HTERT RPE-1 (cell line): ENCODE measurements around the gene NOL8.

Source experiments
- in situ Hi-C: fragments of 300-500 bp; cut with MboI; formaldehyde crosslinking; loops from 4 replicates; pipeline ENCODE4 v1.14.3; 2020; ENCODE audit warnings: low sequenced_read_pairs

NOL8 gene

GRCh38 chr9:92312887-92313623 lies 12.1 kb downstream of the NOL8 start:
- in situ Hi-C loops = no loop called here

GRCh38 chr9:92310562-92310961 lies 14.6 kb downstream of the NOL8 start:
- in situ Hi-C loops = no loop called here

GRCh38 chr9:92308893-92309292 lies 16.3 kb downstream of the NOL8 start:
- in situ Hi-C loops = no loop called here

DNA sequence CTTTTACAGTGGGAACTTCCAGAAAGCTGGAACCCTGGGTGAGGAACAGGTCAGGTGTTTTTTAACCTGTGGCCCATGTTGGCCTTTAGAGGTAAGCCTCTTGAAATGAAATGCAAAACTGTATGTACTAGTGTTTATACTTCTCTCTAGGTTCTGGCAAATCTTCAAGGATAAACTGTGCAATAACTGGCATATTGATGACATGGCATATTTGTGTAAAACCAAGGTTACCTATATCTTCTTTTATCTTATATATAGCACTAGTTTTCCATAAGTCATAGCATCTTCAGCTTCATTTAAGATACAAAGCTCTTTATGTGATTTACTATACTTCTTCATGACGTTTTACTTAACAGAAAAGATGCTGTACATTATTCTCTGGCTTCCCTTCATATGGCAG lies 24.2 kb downstream of the NOL8 start:
- in situ Hi-C loops = no loop called here

DNA sequence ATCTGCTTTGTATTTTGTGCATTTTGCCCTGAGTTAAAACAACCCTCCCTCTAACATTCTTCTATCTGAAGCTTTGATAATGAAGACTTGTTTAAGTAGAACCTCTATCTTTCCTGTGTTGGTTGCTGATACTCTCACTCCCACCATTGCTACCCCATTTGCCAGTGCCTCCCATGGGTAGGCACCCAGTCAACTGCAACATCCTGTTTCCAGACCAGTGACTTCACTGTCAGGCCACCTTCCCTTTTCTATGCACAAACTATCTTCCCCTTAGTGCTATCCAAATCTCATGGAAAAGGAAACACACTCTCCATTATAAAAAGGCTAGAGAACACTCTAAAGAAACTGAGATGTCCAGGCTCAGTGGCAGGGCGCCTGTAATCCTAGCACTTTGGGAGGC lies 26.0 kb downstream of the NOL8 start:
- in situ Hi-C loops = no loop called here

DNA sequence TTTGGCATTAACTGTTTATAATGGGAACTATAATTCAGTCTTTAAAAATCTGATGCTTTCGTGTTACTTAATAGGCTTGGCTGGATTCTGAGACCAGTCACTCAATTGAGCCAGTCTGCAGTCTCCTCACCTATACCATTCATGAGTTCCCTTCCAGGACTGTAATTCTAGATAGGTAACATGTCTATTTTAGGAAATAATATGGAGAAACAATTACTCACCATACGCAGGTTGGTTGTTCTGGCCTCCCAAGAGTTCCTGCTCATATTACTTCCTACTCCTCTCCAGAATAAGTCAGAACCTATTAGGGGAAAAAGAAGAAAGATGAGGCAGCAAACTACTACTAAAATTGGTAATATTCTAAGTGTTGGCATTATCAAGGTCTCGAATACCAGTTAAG lies 27.1 kb downstream of the NOL8 start:
- in situ Hi-C loops = no loop called here

GRCh38 chr9:92297611-92298010 lies 27.5 kb downstream of the NOL8 start:
- in situ Hi-C loops = no loop called here

GRCh38 chr9:92295827-92296258 lies 29.3 kb downstream of the NOL8 start:
- in situ Hi-C loops = no loop called here

DNA sequence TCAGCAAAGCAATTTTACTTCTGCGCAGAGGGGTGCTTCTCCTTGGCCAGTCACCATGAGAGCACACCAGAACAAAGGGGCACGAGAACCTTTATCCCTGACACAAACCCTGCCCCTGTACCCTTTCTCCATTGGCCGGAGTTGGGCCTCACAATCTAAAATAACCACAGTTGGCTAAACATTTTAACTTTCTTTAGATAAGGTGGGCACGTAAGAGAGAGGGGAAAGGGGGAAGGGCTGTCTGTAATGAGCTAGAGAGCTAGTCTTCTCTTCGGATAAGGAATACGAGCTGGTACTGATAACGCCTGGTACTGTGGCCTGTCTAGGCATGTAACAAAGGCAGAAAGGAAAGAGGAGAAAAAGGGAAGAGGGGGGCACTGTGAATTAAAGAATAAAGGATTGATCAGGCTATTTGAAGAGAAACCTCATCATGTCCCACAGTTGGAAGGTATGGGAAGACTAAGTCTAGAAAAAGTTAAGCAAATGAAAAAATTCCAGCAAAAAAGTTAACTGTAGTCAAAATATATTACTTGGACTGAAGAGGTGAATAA lies 29.8 kb downstream of the NOL8 start:
- in situ Hi-C loops = no loop called here

DNA sequence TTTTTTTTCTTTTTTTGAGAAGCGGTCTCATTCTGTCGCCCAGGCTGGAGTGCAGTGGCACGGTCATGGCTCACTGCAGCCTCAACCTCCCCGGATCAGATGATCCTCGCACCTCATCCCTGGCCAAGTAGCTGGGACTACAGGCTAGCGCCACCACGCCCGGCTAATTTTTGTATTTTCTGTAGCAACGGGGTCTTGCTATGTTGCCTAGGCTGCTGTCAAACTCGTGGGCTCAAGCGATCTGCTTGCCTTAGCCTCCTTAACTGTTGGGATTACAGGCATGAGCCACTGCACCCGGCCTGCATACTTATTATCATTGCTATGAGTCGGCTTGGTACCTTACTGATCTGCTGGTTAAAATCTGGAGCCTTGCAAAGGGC lies 30.9 kb downstream of the NOL8 start:
- in situ Hi-C loops = no loop called here

DNA sequence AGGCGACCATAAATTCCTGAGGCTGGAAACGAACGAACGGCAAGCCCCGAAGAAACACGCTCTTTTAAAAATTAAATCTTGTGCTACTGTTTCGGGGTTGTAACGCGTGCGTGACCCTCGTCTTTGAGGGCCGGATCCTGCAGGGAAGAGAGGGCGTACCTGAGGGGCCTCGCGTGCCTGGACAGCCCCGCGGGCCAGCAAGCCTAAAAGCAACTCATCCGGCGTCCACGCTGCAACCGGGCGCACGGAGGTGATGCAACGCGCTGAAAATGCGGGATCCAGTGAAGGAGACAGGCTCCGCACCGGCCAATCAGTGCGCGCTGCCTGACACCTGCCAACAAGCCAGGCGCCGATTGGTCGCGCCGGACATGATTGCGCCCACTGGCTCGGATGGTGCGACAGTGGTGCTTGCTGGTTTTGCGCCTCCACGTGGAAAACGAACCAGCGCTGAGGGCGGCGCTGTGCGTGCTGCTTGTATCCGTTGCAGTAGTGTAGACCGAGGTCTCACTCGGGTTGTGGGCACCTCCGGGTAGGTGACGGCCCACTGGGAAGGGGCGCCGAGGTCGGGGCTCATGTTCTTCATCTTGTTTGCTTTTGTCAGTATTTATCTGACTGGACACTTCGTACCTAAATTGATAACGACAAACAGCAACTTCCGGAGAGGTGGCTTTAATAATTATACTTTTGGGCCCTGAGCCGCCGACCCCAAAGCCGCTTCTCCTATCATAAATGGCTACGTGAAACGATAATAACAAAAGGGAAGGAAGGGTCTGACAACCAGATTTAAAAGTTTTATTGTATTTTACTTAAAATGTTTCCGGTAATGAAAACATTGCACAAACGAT lies 31.5 kb downstream of the NOL8 start, which contains the start of gene IARS1:
IARS1 (minus strand) TSS at position 246 of the 845 bp plus-strand sequence. CDS start 4,278 bp downstream, outside the sequence.
- in situ Hi-C loops = no loop called here

- in situ Hi-C loops = no loop called here
Measured at GRCh38 chr9:92293075-92293354, 32.1 kb downstream of the NOL8 start.

GRCh38 chr9:92292338-92293074 lies 32.6 kb downstream of the NOL8 start:
- in situ Hi-C loops = no loop called here

DNA sequence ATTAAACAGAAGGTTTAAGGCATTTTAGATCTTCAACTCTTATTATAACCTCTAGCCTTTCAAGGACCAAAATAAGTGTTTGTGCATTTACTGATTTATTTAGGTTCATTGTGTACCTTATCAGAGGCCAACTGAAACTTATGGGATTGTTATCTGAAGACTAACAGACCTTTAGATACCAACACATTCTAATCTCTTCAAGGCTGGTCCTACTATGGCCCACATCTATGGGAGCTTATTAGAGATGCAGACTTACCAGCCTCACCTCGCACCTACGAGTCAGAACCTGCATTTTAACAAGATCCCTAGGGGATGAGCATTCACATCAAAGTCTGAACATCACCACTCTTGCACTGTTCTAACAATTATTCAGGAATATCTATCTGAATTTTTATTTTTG lies 33.6 kb downstream of the NOL8 start:
- in situ Hi-C loops = no loop called here

GRCh38 chr9:92290785-92291429 lies 34.2 kb downstream of the NOL8 start:
- in situ Hi-C loops = no loop called here

DNA sequence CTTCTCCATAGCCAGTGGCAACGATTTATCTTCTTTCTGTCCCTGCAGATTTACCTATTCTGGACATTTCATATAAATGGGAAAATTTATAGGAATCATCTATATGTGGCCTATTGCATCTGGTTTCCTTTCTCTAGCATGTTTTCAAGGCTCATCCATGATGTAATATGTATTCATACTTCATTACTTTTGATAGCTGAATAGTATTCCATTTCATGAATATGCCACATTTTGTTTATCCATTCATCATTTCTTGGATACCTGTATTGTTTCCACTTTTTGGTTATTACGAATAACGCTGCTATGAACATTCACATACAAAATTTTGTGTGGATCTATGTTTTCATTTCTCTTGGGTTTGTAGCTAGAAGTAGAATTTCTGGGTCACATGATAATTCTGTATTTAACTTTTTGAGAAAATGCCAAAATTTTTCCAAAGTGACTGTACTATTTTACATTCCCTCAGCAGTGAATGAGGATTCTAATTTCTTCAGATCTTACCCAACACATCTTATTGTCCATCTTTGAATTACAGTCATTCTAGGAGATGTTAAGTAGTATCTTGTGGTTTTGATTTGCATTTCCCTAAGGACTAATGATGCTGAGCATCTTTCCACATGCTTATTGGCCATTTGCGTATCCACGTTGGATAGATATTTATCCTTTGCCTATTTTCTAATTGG lies 35.3 kb downstream of the NOL8 start:
- in situ Hi-C loops = no loop called here

DNA sequence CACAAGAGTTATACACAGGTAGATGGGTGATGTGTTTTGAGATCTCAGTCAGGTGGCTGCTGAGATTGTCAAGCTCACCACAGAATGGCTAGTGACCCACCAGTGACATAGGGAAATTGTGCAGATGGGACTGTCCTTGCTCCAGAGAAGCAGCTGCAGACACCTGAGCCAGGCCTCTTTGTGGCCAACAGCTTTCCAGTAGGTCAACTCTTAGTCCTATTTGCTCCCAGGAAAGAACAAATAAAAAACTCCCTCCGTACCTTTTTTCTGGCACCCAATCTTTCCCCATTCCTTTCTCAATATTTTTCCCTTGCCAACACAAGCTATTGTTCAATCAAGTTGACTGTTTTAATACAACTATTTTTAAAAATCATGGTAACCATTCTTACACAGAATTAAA lies 45.8 kb downstream of the NOL8 start:
- in situ Hi-C loops = no loop called here

GRCh38 chr9:92278110-92278509 lies 47.0 kb downstream of the NOL8 start:
- in situ Hi-C loops = no loop called here

DNA sequence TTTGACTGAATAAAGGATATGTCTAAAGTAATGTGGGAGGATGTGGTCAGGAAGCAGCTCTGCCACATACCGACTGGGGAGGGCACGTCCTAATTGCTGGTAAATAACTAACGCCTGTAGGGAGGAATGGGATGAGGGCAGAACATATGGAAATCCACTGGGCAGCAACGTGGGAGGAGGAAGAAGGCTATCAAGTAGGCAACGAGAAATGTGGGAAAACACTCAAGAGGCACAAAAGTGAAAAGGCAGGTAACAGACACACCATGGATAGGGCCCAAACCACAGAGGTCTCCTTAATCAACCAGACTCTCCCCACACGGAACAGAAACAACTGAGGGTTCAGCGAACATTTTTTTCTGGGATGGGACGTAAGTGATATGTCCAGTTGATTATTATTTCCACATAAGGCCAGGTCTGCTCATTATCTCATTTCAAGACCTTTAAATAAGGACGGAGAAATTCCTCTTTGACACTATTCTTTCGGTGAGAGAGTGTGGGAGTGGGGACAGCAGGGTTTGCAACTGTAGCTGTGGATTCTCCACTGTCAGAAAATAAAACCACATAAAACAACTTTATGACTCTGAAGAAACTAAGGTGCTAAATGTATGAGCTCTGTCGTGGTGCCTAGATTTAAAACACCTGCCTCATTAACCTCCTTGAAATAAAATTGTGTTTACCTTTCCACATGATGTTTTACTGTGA lies 48.7 kb downstream of the NOL8 start:
- in situ Hi-C loops = no loop called here

DNA sequence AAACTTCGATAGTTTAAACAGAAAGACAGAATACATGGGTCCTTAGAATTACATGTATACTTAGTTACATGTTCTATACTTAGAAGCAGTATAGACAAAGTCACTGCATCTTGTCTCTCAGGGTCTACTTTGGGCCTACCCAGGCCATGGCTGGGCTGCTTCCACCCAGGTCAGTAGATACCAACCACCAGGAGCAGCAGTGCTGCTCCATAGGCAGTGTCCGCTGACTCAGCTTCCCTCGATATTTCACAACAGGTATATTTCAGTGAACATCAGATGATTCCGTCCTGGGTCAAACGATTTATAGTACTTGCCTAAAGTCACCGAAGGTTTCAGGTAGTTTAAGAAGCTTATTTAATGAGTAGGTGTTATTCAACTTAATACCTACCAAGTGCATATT lies 49.6 kb downstream of the NOL8 start:
- in situ Hi-C loops = no loop called here
